Testis (tissue), 3 donors: Measurements from ENCODE around the gene L3MBTL4. TPM values are rescaled to one million over a fixed set of nuclear protein-coding genes. Genes with fewer than 3 reads are reported as not detected.

ENCODE experiments used
- DNase-seq: peaks from one replicate; pipeline ENCODE4 v3.0.0-alpha.2; 2019
- H3K27ac ChIP-seq, 2 donors: fragments of 200-600 bp; sonication (generic); one replicate each; pipeline ENCODE4 v1.5.1; 2019
- H3K27me3 ChIP-seq: fragments of 200-600 bp; sonication (generic); one replicate; pipeline ENCODE4 v1.5.1; 2019
- H3K36me3 ChIP-seq: fragments of 200-600 bp; sonication (generic); one replicate; pipeline ENCODE4 v1.5.1; 2017; ENCODE audit warnings: low read depth; ENCODE audit errors: missing control alignments
- H3K4me1 ChIP-seq: fragments of 200-600 bp; sonication (generic); one replicate; pipeline ENCODE4 v1.5.1; 2019
- H3K4me3 ChIP-seq, 2 donors: fragments of 200-600 bp; sonication (generic); one replicate each; pipeline ENCODE4 v1.5.1; 2017 to 2019
- H3K9me3 ChIP-seq: fragments of 200-600 bp; sonication (generic); one replicate; pipeline ENCODE4 v1.5.1; 2017
- CTCF ChIP-seq, 3 experiments: fragments of 450-650 bp in 2 of 3; fragments of 200-600 bp in 1 of 3; sonication (generic) in 1 of 3; IDR thresholded peaks; one replicate each; pipeline ENCODE4 v1.5.1; 2016 to 2019; ENCODE audit warnings: antibody characterized with exemption in 3 of 3, mild to moderate bottlenecking in 2 of 3, moderate library complexity in 1 of 3
- POLR2A ChIP-seq: fragments of 450-650 bp; IDR thresholded peaks from one replicate; pipeline ENCODE4 v1.6.1; 2017; ENCODE audit warnings: antibody characterized with exemption, mild to moderate bottlenecking, moderate library complexity
- whole genome bisulfite sequencing, 2 donors: methylation state at CpG; one replicate each; pipeline ENCODE4 v1.1.5; 2018; 5-methylcytosine and 5-hydroxymethylcytosine counted together
- intact Hi-C: fragments of 100-400 bp; cut with DNase I; formaldehyde crosslinking; loops from one replicate; pipeline ENCODE4 v1.15.1; 2023; ENCODE audit warnings: low total_unique reads
- polyA plus RNA-seq: library from polyadenylated mRNA; stranded (reverse); fragments of 350-450 nt; fragmentation: Illumina TruSeq; extraction: RNeasy Lipid Tissue Mini Kit (QIAGEN cat#74804); gene quantifications from one replicate; pipeline ENCODE4 v1.2.3, GENCODE V29; 2014; ENCODE audit warnings: low read depth, low replicate concordance; ENCODE audit not compliant: insufficient read depth
- total RNA-seq, 2 donors: library from RNA; depleted of rRNA; stranded (reverse); fragments of >200 nt; gene quantifications; one replicate each; pipeline ENCODE4 v1.2.3, GENCODE V29; 2016

The L3MBTL4 gene
- total and polyA plus RNA-seq, 3 donors from 2014 or later, result 26.6 to 50.9 (median 46.2) TPM

- 87 to 89% methylated on average over 2 of the region's 2 CpGs for WGBS, 2 donors
- DNase-seq, result no peak
- H3K9me3 ChIP-seq, result no peaks in the 10 kb centered on the region
- intact Hi-C loops, result no loop called here
- TF ChIP-seq POLR2A, result no peak
- no peak overlapping the region for H3K4me3 ChIP-seq
- H3K27me3 ChIP-seq, result no peaks in the 10 kb centered on the region
- no peaks in the 10 kb centered on the region for H3K4me1 ChIP-seq
- no peaks in the 10 kb centered on the region for H3K36me3 ChIP-seq
- no peak overlapping the region for H3K27ac ChIP-seq
These were observed 198.8 kb downstream of the L3MBTL4 start for GRCh38 chr18:6215888-6216287.

DNA sequence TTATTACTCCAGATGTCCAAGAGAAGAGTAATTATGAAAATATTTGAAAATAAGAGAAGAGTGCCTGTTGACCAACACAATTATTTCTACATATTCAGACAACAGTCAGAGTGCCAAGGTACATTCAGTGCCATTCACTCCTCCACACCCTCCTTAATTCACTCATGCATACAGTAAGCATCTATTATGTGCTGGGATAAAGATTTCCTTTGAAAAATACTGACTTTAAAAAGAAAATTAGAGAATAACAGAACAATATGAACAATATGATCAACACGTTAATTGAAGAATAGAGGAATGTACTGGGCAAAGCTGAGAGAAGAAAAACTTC lies 203.6 kb downstream of the L3MBTL4 start:
- 73 to 74% methylated on average over 1 of the region's 1 CpG for WGBS, 2 donors
- Histone ChIP-seq H3K4me3 (no peak overlapping the region), H3K9me3 (no peaks in the 10 kb centered on the region), H3K36me3 (no peaks in the 10 kb centered on the region), H3K4me1 (no peaks in the 10 kb centered on the region), H3K27ac (no peak overlapping the region), H3K27me3 (no peaks in the 10 kb centered on the region)
- TF ChIP-seq CTCF (IDR thresholded peaks at IDR 0.05) (no peak), POLR2A (no peak)
- DNase-seq, result no peak
- intact Hi-C loops, result no loop called here

DNA sequence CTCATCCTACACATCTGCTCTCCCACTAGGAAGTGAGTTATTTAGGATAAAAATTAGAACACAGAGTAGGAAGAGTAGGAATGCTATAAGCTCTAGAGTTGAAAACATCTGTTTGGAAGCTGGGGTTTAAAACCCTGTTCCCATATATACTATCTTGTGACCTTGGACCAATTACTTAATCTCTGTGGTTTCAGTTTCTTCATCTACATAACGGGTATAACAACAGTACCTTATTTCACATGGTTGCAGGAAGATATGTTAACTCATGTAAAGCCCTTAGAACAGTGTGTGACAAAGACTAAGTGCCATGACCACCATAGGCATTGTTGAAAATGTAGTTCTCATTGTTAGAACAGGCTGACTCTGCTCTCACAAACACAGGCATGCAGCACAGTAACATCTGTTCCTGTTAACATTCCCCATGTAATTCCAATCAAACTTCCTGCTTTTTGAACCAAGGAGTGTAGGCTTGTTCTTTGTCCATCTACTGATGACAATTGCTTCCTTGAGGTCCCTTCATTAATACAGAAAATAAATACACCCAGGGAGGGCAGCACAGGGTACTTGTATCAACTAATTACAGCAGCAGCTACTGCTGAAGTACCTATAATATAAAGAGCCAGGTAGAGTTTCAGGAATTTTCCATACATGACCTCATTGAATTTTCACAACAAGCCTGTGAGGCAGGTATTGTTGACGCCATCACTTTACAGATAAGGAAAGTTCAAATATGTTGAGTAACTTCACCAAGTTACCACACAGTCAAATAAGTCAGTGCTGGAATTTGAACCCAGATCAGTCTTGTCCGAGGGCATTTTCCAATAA lies 204.2 kb downstream of the L3MBTL4 start:
- no peaks in the 10 kb centered on the region for H3K4me1 ChIP-seq
- DNase-seq, result no peak
- WGBS, 2 donors, result 72 to 79% methylated on average over 3 of the region's 3 CpGs
- H3K27me3 ChIP-seq, result no peaks in the 10 kb centered on the region
- intact Hi-C loops, result no loop called here
- TF ChIP-seq POLR2A (no peak), CTCF (IDR thresholded peaks at IDR 0.05) (no peak)
- no peaks in the 10 kb centered on the region for H3K36me3 ChIP-seq
- H3K27ac ChIP-seq, result no peak overlapping the region
- H3K4me3 ChIP-seq, result no peak overlapping the region
- no peaks in the 10 kb centered on the region for H3K9me3 ChIP-seq

GRCh38 chr18:6207941-6208340 lies 206.8 kb downstream of the L3MBTL4 start:
- 97 to 98% methylated on average over 3 of the region's 3 CpGs for WGBS, 2 donors
- DNase-seq, result no peak
- no peak overlapping the region for H3K27ac ChIP-seq
- intact Hi-C loops, result no loop called here
- H3K4me1 ChIP-seq, result no peaks in the 10 kb centered on the region
- TF ChIP-seq CTCF (IDR thresholded peaks at IDR 0.05) (no peak), POLR2A (no peak)
- no peaks in the 10 kb centered on the region for H3K36me3 ChIP-seq
- H3K9me3 ChIP-seq, result no peaks in the 10 kb centered on the region
- no peak overlapping the region for H3K4me3 ChIP-seq
- no peaks in the 10 kb centered on the region for H3K27me3 ChIP-seq

- no peaks in the 10 kb centered on the region for H3K36me3 ChIP-seq
- DNase-seq, result no peak
These were observed 207.6 kb downstream of the L3MBTL4 start for GRCh38 chr18:6207116-6207515.

More at GRCh38 chr18:6207116-6207515, 207.6 kb downstream of the L3MBTL4 start:
- Histone ChIP-seq H3K27me3 (no peaks in the 10 kb centered on the region), H3K9me3 (no peaks in the 10 kb centered on the region), H3K27ac (no peak overlapping the region), H3K4me1 (no peaks in the 10 kb centered on the region), H3K4me3 (no peak overlapping the region)
- WGBS, 2 donors, result 83 to 90% methylated on average over 2 of the region's 2 CpGs
- TF ChIP-seq CTCF (IDR thresholded peaks at IDR 0.05) (no peak), POLR2A (no peak)
- intact Hi-C loops, result no loop called here
